Cardiac septum (tissue), 1 donor: ENCODE measurements around the gene ARHGEF28. TPM values are rescaled to one million over a fixed set of nuclear protein-coding genes. Genes with fewer than 3 reads are reported as not detected.

Source experiments
- DNase-seq: peaks from one replicate; pipeline ENCODE4 v3.0.0-alpha.2; 2020; ENCODE audit warnings: low spot score
- intact Hi-C: fragments of 100-400 bp; cut with DNase I; formaldehyde crosslinking; loops from one replicate; pipeline ENCODE4 v1.14.0; 2022
- total RNA-seq: library from RNA; stranded (reverse); fragmentation: NEBNext Ultra II Directional; extraction: Animal tissue kit (Norgen Biotek cat#: 25700); gene quantifications from one replicate; pipeline ENCODE4 v1.2.1, GENCODE V29; 2021
- donor health status: DM: no; HTN: no; CAD: no.

The ARHGEF28 gene
- total RNA-seq, 1 donor from 2014 or later: 1.8 TPM

DNA sequence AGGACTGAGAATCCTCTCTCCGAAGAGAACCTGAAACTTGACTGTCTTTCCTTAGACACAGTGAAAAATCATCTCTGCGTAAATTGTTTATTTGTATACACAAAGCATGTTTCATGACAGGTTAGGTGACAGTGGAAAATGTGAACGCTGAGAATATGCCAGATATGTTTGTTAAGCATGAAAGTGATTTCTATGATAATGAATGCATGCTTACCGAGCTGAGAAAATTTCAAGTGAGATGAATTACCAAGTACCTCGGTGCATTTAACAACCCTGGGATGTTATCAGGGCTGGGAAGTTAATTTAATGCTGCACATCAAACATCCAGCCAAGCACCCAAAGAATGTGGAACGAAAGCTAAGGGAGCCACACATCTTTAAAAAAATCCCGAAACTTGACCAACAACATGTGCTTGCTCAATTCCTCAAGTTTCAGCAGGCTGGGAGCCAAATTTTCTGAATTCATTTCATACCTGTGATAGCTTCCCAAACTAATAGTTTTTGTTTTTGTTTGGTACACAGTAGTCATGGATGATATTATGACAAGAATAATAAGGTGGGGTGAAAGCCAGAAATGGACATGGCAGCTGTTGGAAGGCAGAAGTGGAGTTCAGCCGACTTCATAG, 336.9 kb downstream of the ARHGEF28 start:
- intact Hi-C loops: no loop called here
- DNase-seq: no peak

GRCh38 chr5:73964352-73964865, 338.4 kb downstream of the ARHGEF28 start:
- no peak for DNase-seq
- intact Hi-C loops: no loop called here

- no peak for DNase-seq
- intact Hi-C loops: no loop called here
These were observed 340.5 kb downstream of the ARHGEF28 start for GRCh38 chr5:73966451-73966850.

GRCh38 chr5:73967347-73967746, 341.4 kb downstream of the ARHGEF28 start:
- intact Hi-C loops: no loop called here
- DNase-seq: no peak

DNA sequence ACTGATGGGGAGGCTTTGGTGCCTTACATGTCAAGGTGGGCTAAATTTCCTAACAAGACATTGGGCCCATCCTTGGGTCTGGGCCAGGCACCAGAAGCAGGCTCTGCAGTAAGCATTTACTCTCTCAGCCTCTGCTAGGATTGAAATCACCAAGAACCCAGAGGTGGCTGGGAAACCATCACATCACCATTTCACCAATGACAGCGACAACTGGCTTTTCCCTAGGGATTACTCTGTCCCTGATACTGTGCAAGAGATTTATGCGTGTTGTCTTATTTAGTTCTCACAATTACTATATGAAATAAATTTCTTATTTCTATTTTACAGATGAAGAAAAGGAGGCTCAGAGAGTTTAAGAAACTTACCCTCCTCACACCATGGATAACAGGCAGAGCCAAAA, 342.2 kb downstream of the ARHGEF28 start:
- no peak for DNase-seq
- intact Hi-C loops: no loop called here

DNA sequence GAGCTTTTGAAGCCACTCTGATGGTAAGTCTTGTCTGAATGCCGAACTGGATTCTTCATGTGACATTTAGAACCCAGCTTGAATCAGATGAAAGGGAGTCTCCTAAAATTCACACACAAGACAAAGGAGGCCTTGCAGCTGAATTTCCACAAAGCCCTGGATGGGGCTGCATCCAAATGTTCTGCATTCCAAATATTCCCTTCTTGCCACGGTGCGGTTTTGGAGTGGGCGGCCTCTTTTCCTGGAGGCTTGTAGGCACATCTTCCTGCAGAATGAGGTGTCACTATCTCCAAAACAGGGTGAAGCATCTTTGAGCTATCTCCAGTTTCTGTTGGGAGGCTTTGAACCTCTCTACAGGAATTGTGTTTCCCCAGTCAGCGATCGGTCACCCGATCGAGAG, 342.7 kb downstream of the ARHGEF28 start:
- intact Hi-C loops: no loop called here
- no peak for DNase-seq

- no peak for DNase-seq
- intact Hi-C loops: no loop called here
These were observed 343.4 kb downstream of the ARHGEF28 start for GRCh38 chr5:73969195-73970036.

DNA sequence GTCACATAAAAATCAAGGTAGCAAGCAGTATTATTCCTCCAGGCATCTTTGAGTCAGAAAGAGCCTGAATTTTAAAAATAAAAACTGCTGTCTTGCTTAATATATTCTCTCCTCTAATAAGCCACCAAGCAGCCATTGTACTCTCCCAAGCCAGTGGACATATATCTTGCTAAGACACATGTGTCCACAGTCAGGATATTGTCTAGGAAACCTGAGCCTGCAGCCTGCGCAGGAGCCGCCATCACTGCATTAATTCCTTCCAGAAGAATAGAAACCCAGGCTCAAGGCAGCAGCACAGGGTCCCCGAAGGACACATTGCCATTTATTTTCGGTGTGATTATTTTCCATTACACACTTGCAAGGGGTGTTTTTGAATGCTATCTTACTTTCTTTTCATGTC, 345.3 kb downstream of the ARHGEF28 start:
- intact Hi-C loops: no loop called here
- DNase-seq: no peak

GRCh38 chr5:73973135-73973534, 347.1 kb downstream of the ARHGEF28 start:
- intact Hi-C loops: no loop called here

DNA sequence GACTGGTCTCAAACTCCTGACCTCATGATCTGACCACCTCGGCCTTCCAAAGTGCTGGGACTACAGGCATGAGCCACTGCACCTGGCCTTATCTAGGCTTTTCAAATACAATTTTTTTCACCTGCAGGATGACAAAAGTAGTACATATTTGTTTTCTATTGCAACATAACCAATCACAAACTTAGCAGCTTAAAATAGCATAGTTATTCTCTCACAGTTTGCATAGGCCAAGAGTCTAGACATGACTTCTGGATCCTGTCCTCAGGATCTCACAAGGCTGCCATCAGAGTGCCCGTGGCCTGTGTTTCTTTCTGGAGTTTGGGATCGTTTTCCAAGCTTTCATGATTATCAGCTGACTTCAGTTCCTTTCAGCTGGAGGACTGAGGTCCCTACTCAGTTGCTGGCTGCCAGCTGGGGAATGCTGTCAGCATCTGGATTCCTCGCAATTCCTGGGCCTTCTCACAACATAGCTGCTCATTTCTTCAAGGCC, 348.9 kb downstream of the ARHGEF28 start:
- intact Hi-C loops: no loop called here
- DNase-seq: no peak

More at GRCh38 chr5:73973135-73973534, 347.1 kb downstream of the ARHGEF28 start:
- no peak for DNase-seq

GRCh38 chr5:73975845-73976244, 349.8 kb downstream of the ARHGEF28 start:
- intact Hi-C loops: no loop called here
- DNase-seq: no peak

DNA sequence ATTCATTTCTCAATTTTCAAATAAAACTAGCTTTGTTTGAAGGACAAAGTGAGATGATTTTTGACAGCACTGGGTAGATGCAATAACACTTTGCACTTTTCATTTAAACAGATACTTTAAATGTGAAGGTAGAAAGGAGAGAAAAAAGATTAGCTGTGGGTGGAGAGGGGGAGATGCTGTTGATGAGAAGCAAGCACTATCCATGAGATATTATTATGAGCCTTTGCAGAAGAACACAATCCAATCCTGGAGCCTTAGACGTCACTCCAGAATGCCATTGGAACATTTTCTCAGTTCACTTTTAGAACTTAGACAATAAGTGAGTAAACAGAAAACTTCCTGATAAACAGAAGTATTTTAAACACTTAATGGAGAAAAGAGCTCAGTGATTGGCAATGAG, 351.1 kb downstream of the ARHGEF28 start:
- intact Hi-C loops: no loop called here
- DNase-seq: no peak

DNA sequence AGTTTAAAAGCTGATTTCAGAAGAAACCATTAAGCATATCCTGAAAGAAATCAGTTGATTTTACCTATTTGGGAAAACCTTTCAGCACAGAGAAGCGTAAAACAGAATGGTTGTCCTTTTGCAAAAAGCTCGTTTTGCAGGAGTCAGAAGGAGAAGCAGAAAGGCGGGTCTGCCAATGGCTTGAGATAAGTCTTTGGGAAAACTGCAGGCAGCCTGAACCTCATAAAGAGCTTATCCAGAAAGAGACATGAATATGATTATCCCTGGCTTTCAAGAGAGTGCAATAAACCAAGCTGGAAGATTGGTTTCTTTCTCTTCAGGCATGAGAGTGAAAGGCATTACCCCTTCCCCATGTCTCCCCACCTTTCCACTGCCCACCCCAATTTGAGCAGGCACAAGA, 353.3 kb downstream of the ARHGEF28 start:
- intact Hi-C loops: no loop called here
- DNase-seq: no peak

- intact Hi-C loops: no loop called here
- no peak for DNase-seq
These were observed 355.7 kb downstream of the ARHGEF28 start for GRCh38 chr5:73981704-73982103.

GRCh38 chr5:73983644-73984043, 357.6 kb downstream of the ARHGEF28 start:
- no peak for DNase-seq
- intact Hi-C loops: no loop called here

DNA sequence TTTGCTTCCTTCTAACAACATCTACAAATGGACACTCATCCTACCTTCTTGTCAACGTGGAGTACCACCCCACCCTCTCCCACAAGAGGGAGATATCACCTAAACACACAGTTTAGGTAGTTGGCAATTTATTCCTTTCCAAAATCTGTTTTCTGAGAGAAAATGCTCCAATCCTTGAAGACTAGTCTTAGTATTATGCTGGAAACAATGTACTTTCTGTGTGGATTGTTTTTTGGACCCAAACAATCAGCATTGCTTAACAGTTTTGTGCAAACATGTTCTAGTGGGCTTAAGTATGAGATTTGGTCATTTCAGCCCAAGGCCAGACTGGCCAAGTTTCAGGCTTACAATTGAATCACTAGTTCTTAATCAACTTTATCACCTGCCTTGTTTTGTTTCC, 359.1 kb downstream of the ARHGEF28 start:
- intact Hi-C loops: no loop called here
- no peak for DNase-seq

DNA sequence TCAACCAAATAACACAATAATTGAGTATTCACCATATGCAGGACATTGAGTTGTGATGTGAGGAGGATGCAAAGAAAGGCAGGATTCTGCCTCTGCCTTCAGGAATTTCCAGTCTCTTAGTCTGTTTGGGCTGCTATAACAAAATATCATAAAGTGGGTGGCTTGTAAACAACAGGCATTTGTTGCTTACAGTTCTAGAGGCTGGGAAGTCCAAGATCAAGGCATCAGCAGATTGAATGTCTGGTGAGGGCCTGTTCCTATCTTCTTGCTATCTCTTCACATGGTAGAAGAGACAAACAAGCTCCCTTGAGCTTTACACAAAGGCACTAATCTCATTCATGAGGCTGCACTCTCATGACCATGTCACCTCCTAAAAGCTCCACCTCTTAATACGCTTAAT, 360.7 kb downstream of the ARHGEF28 start:
- no peak for DNase-seq
- intact Hi-C loops: no loop called here

- intact Hi-C loops: no loop called here
- DNase-seq: no peak
These were observed 361.9 kb downstream of the ARHGEF28 start for GRCh38 chr5:73987915-73988314.

DNA sequence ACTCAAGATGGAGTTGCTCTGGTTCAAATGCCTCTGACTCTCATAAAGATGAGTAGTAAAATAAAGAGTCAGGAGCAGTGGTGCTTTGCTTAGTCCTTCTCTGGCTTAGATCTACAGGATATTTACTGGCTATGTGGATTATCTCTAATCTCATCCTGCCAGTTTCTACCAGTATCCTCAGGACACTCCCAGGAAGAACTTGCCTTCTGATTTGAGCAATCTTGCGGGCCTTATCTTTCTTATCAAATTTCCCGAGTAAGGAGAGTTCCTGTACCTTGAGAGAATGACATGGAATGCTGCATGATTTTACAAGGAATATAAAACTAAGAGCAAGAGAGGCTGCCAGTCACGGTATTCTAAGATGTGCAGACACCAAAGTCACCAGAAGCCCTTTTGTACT, 364.0 kb downstream of the ARHGEF28 start:
- no peak for DNase-seq
- intact Hi-C loops: no loop called here
